ENCODE measurements around the gene CYP2S1. TPM values are rescaled to one million over a fixed set of nuclear protein-coding genes. Genes with fewer than 3 reads are reported as not detected.
"Not testable (repeated sequence)": the region's sequence is repeated elsewhere in the genome, so short reads cannot be mapped to it uniquely, and the experiment has no call there.

CYP2S1 gene
- under 1 TPM; 0.25 to 0.86 (median 0.82) TPM for polyA plus RNA-seq (ENCODE audit: insufficient read length in 3 of 3)
- long read RNA-seq, donor 1, result 0 reads
- long read RNA-seq, donor 2, result 0 reads
- long read RNA-seq, donor 3, result 0 reads
- long read RNA-seq, donor 4, result 0 reads
- long read RNA-seq, donor 5, result 0 reads
- long read RNA-seq, donor 6, result 0 reads
- long read RNA-seq, donor 7, result 0 reads
- long read RNA-seq, donor 8, result 0 reads
- long read RNA-seq, donor 9, partial matches to known transcripts, result 0 of 1 reads
- long read RNA-seq, donor 9, other reads (novel, unspliced or antisense), result 0 of 1 reads
- long read RNA-seq, donor 10, result 0 reads
- long read RNA-seq, donor 11, result 0 reads
- long read RNA-seq, donor 12, result 0 reads
- long read RNA-seq, donor 13, result 0 reads
- long read RNA-seq, donor 14, result 0 reads
- long read RNA-seq, donor 15, result 0 reads
- long read RNA-seq, donor 16, result 0 reads

- no peak for DNase-seq (ENCODE audit: extremely low read depth in 1 of 11, low read depth in 9 of 11, low spot score in 4 of 11)
Measured at GRCh38 chr19:41192574-41193429, at the start of gene CYP2S1. Gene CYP2S1, plus strand, starts transcription at chr19:41193219. Its CDS starts 46 bp downstream, at chr19:41193265.

- peak in 8 of 11 donors; percentile 4 to 32 (median 16) for DNase-seq (ENCODE audit: extremely low read depth in 1 of 11, low read depth in 9 of 11, low spot score in 4 of 11)
Measured at GRCh38 chr19:41144403-41144802, 48.6 kb upstream of the CYP2S1 start.

GRCh38 chr19:41149831-41150230 is 43.2 kb upstream of the CYP2S1 start:
- no peak for DNase-seq (ENCODE audit: extremely low read depth in 1 of 11, low read depth in 9 of 11, low spot score in 4 of 11)

- not testable (repeated sequence) for DNase-seq (ENCODE audit: extremely low read depth in 1 of 11, low read depth in 9 of 11, low spot score in 4 of 11)
Measured at GRCh38 chr19:41150986-41151385, 42.0 kb upstream of the CYP2S1 start.

GRCh38 chr19:41154060-41154459 is 39.0 kb upstream of the CYP2S1 start:
- DNase-seq (ENCODE audit: extremely low read depth in 1 of 11, low read depth in 9 of 11, low spot score in 4 of 11), result no peak

GRCh38 chr19:41156207-41156606 is 36.8 kb upstream of the CYP2S1 start:
- no peak for DNase-seq (ENCODE audit: extremely low read depth in 1 of 11, low read depth in 9 of 11, low spot score in 4 of 11)

- no peak for DNase-seq (ENCODE audit: extremely low read depth in 1 of 11, low read depth in 9 of 11, low spot score in 4 of 11)
Measured at GRCh38 chr19:41159881-41160280, 33.1 kb upstream of the CYP2S1 start.

- no peak for DNase-seq (ENCODE audit: extremely low read depth in 1 of 11, low read depth in 9 of 11, low spot score in 4 of 11)
Measured at GRCh38 chr19:41161903-41162302, 31.1 kb upstream of the CYP2S1 start.

- DNase-seq (ENCODE audit: extremely low read depth in 1 of 11, low read depth in 9 of 11, low spot score in 4 of 11), result no peak
Measured at GRCh38 chr19:41166944-41167804, 25.8 kb upstream of the CYP2S1 start.

- DNase-seq (ENCODE audit: extremely low read depth in 1 of 11, low read depth in 9 of 11, low spot score in 4 of 11), result no peak
Measured at GRCh38 chr19:41172297-41173164, 20.5 kb upstream of the CYP2S1 start.

GRCh38 chr19:41174297-41174928 is 18.6 kb upstream of the CYP2S1 start:
- no peak for DNase-seq (ENCODE audit: extremely low read depth in 1 of 11, low read depth in 9 of 11, low spot score in 4 of 11)

GRCh38 chr19:41175801-41176777 is 16.9 kb upstream of the CYP2S1 start:
- peak in 2 of 11 donors; percentile 8 to 35 for DNase-seq (ENCODE audit: extremely low read depth in 1 of 11, low read depth in 9 of 11, low spot score in 4 of 11)

- not testable (repeated sequence) for DNase-seq (ENCODE audit: extremely low read depth in 1 of 11, low read depth in 9 of 11, low spot score in 4 of 11)
Measured at GRCh38 chr19:41180173-41180572, 12.8 kb upstream of the CYP2S1 start.

- no peak for DNase-seq (ENCODE audit: extremely low read depth in 1 of 11, low read depth in 9 of 11, low spot score in 4 of 11)
Measured at GRCh38 chr19:41186971-41187883, 5.8 kb upstream of the CYP2S1 start.

- DNase-seq (ENCODE audit: extremely low read depth in 1 of 11, low read depth in 9 of 11, low spot score in 4 of 11), result no peak
Measured at GRCh38 chr19:41187884-41188279, 5.1 kb upstream of the CYP2S1 start.
